HCT116 (cell line): ENCODE data around the gene DOLPP1. TPM values are rescaled to one million over a fixed set of nuclear protein-coding genes. Genes with fewer than 3 reads are reported as not detected.

Experiments used
- ATAC-seq: fragments of 200-7000 bp; cut with Tn5 transposase; 2 replicates; pipeline ENCODE4 v1.9.1; 2020; ENCODE audit warnings: mild to moderate bottlenecking, moderate library complexity
- BruUV-seq: library from RNA; stranded (reverse); fragments of 400-500 nt; replicated peaks from 2 replicates; lab custom pipeline; 2021; lab: Mats Ljungman, UMichigan
- CTCF ChIA-PET: fragments of 300-600 bp; sonication (Branson Sonifier 250); formaldehyde crosslinking; loops from one replicate; lab custom pipeline; 2021; ENCODE audit warnings: antibody characterized with exemption; lab: Charles Lee
- POLR2A ChIA-PET: fragments of 300-600, 350-600 bp; sonication (Branson Sonifier 250); formaldehyde crosslinking; loops from one replicate; lab custom pipeline; 2021; ENCODE audit warnings: antibody characterized with exemption; lab: Charles Lee
- RAD21 ChIA-PET, 2 experiments: fragments of 300-600 bp; sonication (Branson Sonifier 250); formaldehyde crosslinking; loops; one replicate each; lab custom pipeline; 2023; ENCODE audit warnings: low total read pairs in 2 of 2; ENCODE audit not compliant: uncharacterized antibody in 2 of 2, unreplicated experiment in 2 of 2, low non-redundant PET in 1 of 2; lab: Charles Lee
- DNase-seq: peaks from one replicate; pipeline ENCODE4 v3.0.0-alpha.2; 2010; ENCODE audit warnings: low read depth, low spot score
- H2AFZ ChIP-seq: fragments of 200-600 bp; shearing (Covaris generic), sonication (generic); 2 replicates; pipeline ENCODE4 v1.6.1; 2017; ENCODE audit warnings: low read depth, mixed run types, mixed read lengths, antibody characterized with exemption, low read length; ENCODE audit not compliant: poor library complexity, severe bottlenecking
- H3K27ac ChIP-seq: 2 replicates; pipeline ENCODE4 v1.5.1; 2012; ENCODE audit warnings: low read depth, low read length
- H3K27me3 ChIP-seq: fragments of 200-600 bp; sonication (generic); 2 replicates; pipeline ENCODE4 v1.6.1; 2016; ENCODE audit warnings: mixed run types, low read length, mixed read lengths; ENCODE audit not compliant: insufficient read depth
- H3K36me3 ChIP-seq, 2 experiments: fragments of 200-500 bp in 1 of 2; fragments of 200-600 bp in 1 of 2; sonication (Bioruptor generic) in 1 of 2; sonication (generic) in 1 of 2; 2 replicates each; pipeline versions ENCODE4 v1.5.1 to v1.6.1; 2014 to 2016; ENCODE audit warnings: low read length in 2 of 2, inconsistent platforms in 1 of 2, mixed read lengths in 1 of 2, mixed run types in 1 of 2; ENCODE audit not compliant: insufficient read depth in 2 of 2, control insufficient read depth in 1 of 2
- H3K4me1 ChIP-seq, 2 experiments: fragments of 200-600 bp in 1 of 2; sonication (generic) in 1 of 2; 2 replicates each; pipeline versions ENCODE4 v1.5.1 to v1.6.1; 2012 to 2017; ENCODE audit warnings: low read length in 2 of 2, inconsistent platforms in 1 of 2, mild to moderate bottlenecking in 1 of 2, mixed read lengths in 1 of 2, mixed run types in 1 of 2, moderate library complexity in 1 of 2; ENCODE audit not compliant: insufficient read depth in 2 of 2, control insufficient read depth in 1 of 2
- H3K4me2 ChIP-seq: fragments of 200-600 bp; sonication (generic); 2 replicates; pipeline ENCODE4 v1.6.1; 2017; ENCODE audit warnings: mixed run types, low read length, mixed read lengths
- H3K4me3 ChIP-seq, 2 experiments: fragments of 200-600 bp in 1 of 2; sonication (generic) in 1 of 2; replicated peaks in 1 of 2; 2 replicates each; pipeline ENCODE4 v1.5.1; 2011 to 2016; ENCODE audit warnings: low read length in 2 of 2, control low read depth in 1 of 2, low read depth in 1 of 2, mild to moderate bottlenecking in 1 of 2, mixed read lengths in 1 of 2, mixed run types in 1 of 2
- H3K79me2 ChIP-seq: fragments of 200-600 bp; sonication (generic); 2 replicates; pipeline ENCODE4 v1.6.1; 2017; ENCODE audit warnings: mild to moderate bottlenecking, mixed run types, low read length, moderate library complexity, mixed read lengths; ENCODE audit not compliant: insufficient read depth
- H3K9ac ChIP-seq: fragments of 200-600 bp; sonication (generic); 2 replicates; pipeline ENCODE4 v1.6.1; 2016; ENCODE audit warnings: low read length, mixed read lengths
- H3K9me2 ChIP-seq: fragments of 200-600 bp; sonication (generic), shearing (Covaris generic); 2 replicates; pipeline ENCODE4 v1.6.1; 2017; ENCODE audit warnings: mixed run types, mild to moderate bottlenecking, moderate library complexity; ENCODE audit not compliant: insufficient read depth
- H3K9me3 ChIP-seq, 2 experiments: fragments of 200-500 bp in 1 of 2; fragments of 200-600 bp in 1 of 2; sonication (Bioruptor generic) in 1 of 2; sonication (generic) in 1 of 2; 2 replicates each; pipeline ENCODE4 v1.6.1; 2014 to 2017; ENCODE audit warnings: low read length in 2 of 2, mixed read lengths in 2 of 2, inconsistent platforms in 1 of 2, low read depth in 1 of 2, mild to moderate bottlenecking in 1 of 2, mixed run types in 1 of 2, moderate library complexity in 1 of 2; ENCODE audit not compliant: control insufficient read depth in 1 of 2, insufficient read depth in 1 of 2
- H4K20me1 ChIP-seq: fragments of 200-600 bp; sonication (generic), shearing (Covaris generic); 2 replicates; pipeline ENCODE4 v1.6.1; 2017; ENCODE audit warnings: mixed run types, mild to moderate bottlenecking, moderate library complexity; ENCODE audit not compliant: insufficient read depth
- EGR1 ChIP-seq: IDR thresholded peaks from 2 replicates; pipeline ENCODE4 v1.6.1; 2012; ENCODE audit warnings: low read depth
- ELF1 ChIP-seq: IDR thresholded peaks from 2 replicates; pipeline ENCODE4 v1.6.1; 2012; ENCODE audit warnings: low read depth, borderline replicate concordance
- EZH2 ChIP-seq: fragments of 200-600 bp; sonication (generic); IDR thresholded peaks from 2 replicates; pipeline ENCODE4 v1.6.1; 2017; ENCODE audit warnings: antibody characterized with exemption, mixed run types
- EZH2phosphoT487 ChIP-seq: fragments of 200-600 bp; IDR thresholded peaks from 2 replicates; pipeline ENCODE4 v1.6.1; 2018; ENCODE audit warnings: antibody characterized with exemption, borderline replicate concordance
- FOSL1 ChIP-seq: IDR thresholded peaks from 2 replicates; pipeline ENCODE4 v1.6.1; 2012; ENCODE audit warnings: low read depth
- JUND ChIP-seq: IDR thresholded peaks from 2 replicates; pipeline ENCODE4 v1.6.1; 2012
- POLR2AphosphoS5 ChIP-seq: IDR thresholded peaks from 2 replicates; pipeline ENCODE4 v1.6.1; 2011; ENCODE audit warnings: mild to moderate bottlenecking, low read depth, low read length, moderate library complexity
- SP1 ChIP-seq: IDR thresholded peaks from 2 replicates; pipeline ENCODE4 v1.6.1; 2012; ENCODE audit warnings: low read depth
- SRF ChIP-seq: IDR thresholded peaks from 2 replicates; pipeline ENCODE4 v1.6.1; 2012; ENCODE audit warnings: low read depth
- TCF7L2 ChIP-seq: IDR thresholded peaks from 2 replicates; pipeline ENCODE4 v1.7.0; 2011; ENCODE audit warnings: borderline replicate concordance, inconsistent platforms; ENCODE audit not compliant: insufficient read depth, insufficient read length; ENCODE audit errors: extremely low read depth
- YY1 ChIP-seq: IDR thresholded peaks from 2 replicates; pipeline ENCODE4 v1.6.1; 2011; ENCODE audit warnings: low read length, low read depth, moderate library complexity, mild to moderate bottlenecking; ENCODE audit not compliant: insufficient replicate concordance; ENCODE audit errors: extremely low read depth
- intact Hi-C: fragments of 100-400 bp; cut with micrococcal nuclease; formaldehyde crosslinking; loops from 2 replicates; pipeline ENCODE4 v1.10.0; 2022
- total RNA-seq: library from RNA; stranded (reverse); gene quantifications from one replicate; pipeline ENCODE4 v1.2.1, GENCODE V29; 2021; ENCODE audit not compliant: unreplicated experiment
- TF ChIP-seq, protein P1 (sequence below): IDR thresholded peaks from 2 replicates; pipeline ENCODE4 v1.6.1; 2012
- TF ChIP-seq, protein P2 (sequence below): IDR thresholded peaks from 2 replicates; pipeline ENCODE4 v1.6.1; 2011; ENCODE audit warnings: mild to moderate bottlenecking, low read length, moderate library complexity; ENCODE audit not compliant: insufficient replicate concordance; ENCODE audit errors: extremely low read depth
- TF ChIP-seq, protein P3 (sequence below), 3 experiments: fragments of 200-600 bp in 1 of 3; sonication (generic) in 1 of 3; IDR thresholded peaks in 2 of 3; conservative IDR thresholded peaks in 1 of 3; 2 replicates each; pipeline ENCODE4 v1.5.1; 2012 to 2017; ENCODE audit warnings: low read depth in 2 of 3, low read length in 2 of 3, antibody characterized with exemption in 1 of 3, borderline replicate concordance in 1 of 3, control low read depth in 1 of 3, mild to moderate bottlenecking in 1 of 3, mixed read lengths in 1 of 3, mixed run types in 1 of 3, moderate library complexity in 1 of 3; ENCODE audit not compliant: insufficient read depth in 1 of 3

DOLPP1 gene
- total RNA-seq, 1 experiment from 2014 or later: 17.4 TPM

DNA sequence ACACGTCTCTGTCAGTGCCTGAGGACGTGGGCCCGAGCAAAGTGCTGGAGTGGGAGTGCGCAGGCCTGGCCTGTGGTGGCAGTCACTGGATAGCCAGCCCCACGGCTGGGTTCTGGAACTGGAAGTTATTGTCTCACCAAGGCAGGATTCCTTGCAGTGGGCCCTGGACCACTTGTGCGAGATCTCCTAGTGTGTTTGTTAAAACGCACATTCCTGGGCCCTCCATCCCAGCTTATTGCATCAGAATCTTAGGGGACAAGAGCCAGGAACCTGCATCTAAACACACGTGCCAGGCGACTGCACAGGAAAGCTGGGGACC lies 57.2 kb downstream of the DOLPP1 start:
- Histone ChIP-seq H3K4me3 (no peak overlapping the region), H3K9me2 (no peaks in the 10 kb centered on the region), H3K4me2 (no peak overlapping the region), H2AFZ (no peak overlapping the region), H3K27ac (peak overlapping the region; percentile 99), H3K9me3 (no peaks in the 10 kb centered on the region), H3K36me3 (peaks cover 4 to 16% of the 10 kb centered on the region in 2 experiments; a peak in 2 of 4 replicates), H4K20me1 (no peaks in the 10 kb centered on the region), H3K79me2 (peaks cover 25% of the 10 kb centered on the region)
- intact Hi-C loops: loop anchor here (2.0 to 5.0 kb wide), 3 partner anchors 351 to 653 kb away; no protein-coding TSS in a partner anchor
- RAD21 ChIA-PET: interaction anchor here (0.9 to 1.5 kb wide), 4 partner anchors 339 to 486 kb away, joined by 3 to 9 read pairs (median 4); no protein-coding TSS in a partner anchor
- no peak for ATAC-seq
- POLR2A ChIA-PET: interaction anchor here (1.6 kb wide), 1 partner anchor 470 kb away, joined by 4 read pairs; no protein-coding TSS in a partner anchor
- TF ChIP-seq, protein P1, sequence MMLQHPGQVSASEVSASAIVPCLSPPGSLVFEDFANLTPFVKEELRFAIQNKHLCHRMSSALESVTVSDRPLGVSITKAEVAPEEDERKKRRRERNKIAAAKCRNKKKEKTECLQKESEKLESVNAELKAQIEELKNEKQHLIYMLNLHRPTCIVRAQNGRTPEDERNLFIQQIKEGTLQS: no peak
- TF ChIP-seq SRF: no peak
- TF ChIP-seq, protein P2, sequence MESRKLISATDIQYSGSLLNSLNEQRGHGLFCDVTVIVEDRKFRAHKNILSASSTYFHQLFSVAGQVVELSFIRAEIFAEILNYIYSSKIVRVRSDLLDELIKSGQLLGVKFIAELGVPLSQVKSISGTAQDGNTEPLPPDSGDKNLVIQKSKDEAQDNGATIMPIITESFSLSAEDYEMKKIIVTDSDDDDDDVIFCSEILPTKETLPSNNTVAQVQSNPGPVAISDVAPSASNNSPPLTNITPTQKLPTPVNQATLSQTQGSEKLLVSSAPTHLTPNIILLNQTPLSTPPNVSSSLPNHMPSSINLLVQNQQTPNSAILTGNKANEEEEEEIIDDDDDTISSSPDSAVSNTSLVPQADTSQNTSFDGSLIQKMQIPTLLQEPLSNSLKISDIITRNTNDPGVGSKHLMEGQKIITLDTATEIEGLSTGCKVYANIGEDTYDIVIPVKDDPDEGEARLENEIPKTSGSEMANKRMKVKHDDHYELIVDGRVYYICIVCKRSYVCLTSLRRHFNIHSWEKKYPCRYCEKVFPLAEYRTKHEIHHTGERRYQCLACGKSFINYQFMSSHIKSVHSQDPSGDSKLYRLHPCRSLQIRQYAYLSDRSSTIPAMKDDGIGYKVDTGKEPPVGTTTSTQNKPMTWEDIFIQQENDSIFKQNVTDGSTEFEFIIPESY: no peak
- TF ChIP-seq ELF1: no peak
- TF ChIP-seq FOSL1: no peak
- TF ChIP-seq SP1: no peak
- no peak for TF ChIP-seq EZH2phosphoT487
- no peak for TF ChIP-seq EGR1
- TF ChIP-seq, protein P3, sequence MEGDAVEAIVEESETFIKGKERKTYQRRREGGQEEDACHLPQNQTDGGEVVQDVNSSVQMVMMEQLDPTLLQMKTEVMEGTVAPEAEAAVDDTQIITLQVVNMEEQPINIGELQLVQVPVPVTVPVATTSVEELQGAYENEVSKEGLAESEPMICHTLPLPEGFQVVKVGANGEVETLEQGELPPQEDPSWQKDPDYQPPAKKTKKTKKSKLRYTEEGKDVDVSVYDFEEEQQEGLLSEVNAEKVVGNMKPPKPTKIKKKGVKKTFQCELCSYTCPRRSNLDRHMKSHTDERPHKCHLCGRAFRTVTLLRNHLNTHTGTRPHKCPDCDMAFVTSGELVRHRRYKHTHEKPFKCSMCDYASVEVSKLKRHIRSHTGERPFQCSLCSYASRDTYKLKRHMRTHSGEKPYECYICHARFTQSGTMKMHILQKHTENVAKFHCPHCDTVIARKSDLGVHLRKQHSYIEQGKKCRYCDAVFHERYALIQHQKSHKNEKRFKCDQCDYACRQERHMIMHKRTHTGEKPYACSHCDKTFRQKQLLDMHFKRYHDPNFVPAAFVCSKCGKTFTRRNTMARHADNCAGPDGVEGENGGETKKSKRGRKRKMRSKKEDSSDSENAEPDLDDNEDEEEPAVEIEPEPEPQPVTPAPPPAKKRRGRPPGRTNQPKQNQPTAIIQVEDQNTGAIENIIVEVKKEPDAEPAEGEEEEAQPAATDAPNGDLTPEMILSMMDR (IDR thresholded peaks at IDR 0.05 in 2 of 3, conservative IDR thresholded peaks at IDR 0.05 in 1 of 3; ENCODE audit: borderline replicate concordance in 1 of 3, insufficient read depth in 1 of 3, low read depth in 2 of 3, low read length in 2 of 3): no peak
- TF ChIP-seq TCF7L2: no peak
- TF ChIP-seq YY1: no peak
- TF ChIP-seq POLR2AphosphoS5: no peak
- TF ChIP-seq JUND: no peak
- TF ChIP-seq EZH2: no peak
- TF ChIP-seq, all 23 proteins: peak for 0
- no peaks in the 10 kb centered on the region for H3K27me3 ChIP-seq
- peaks cover 32 to 60% of the 10 kb centered on the region in 2 experiments for H3K4me1 ChIP-seq
- peak overlapping the region; percentile 87; the same call in 1 of the 2 replicates for H3K9ac ChIP-seq
- no TSS peak for BruUV-seq
- no peak for DNase-seq
- CTCF ChIA-PET: interaction anchor here (1.0 to 6.0 kb wide), 11 partner anchors 34 to 652 kb away, joined by 3 to 77 read pairs (median 7); partner anchors contain the start of gene NTMT1
